ENCODE results near the gene TSEN2. TPM values are rescaled to one million over a fixed set of nuclear protein-coding genes. Genes with fewer than 3 reads are reported as not detected.
A peak's percentile ranks its signal among the peaks of the same experiment; 100 is the strongest.
"Not testable (repeated sequence)": the region's sequence is repeated elsewhere in the genome, so short reads cannot be mapped to it uniquely, and the experiment has no call there.

TSEN2 gene
- total RNA-seq, 1 donor from 2014 or later: 39.3 TPM

DNA sequence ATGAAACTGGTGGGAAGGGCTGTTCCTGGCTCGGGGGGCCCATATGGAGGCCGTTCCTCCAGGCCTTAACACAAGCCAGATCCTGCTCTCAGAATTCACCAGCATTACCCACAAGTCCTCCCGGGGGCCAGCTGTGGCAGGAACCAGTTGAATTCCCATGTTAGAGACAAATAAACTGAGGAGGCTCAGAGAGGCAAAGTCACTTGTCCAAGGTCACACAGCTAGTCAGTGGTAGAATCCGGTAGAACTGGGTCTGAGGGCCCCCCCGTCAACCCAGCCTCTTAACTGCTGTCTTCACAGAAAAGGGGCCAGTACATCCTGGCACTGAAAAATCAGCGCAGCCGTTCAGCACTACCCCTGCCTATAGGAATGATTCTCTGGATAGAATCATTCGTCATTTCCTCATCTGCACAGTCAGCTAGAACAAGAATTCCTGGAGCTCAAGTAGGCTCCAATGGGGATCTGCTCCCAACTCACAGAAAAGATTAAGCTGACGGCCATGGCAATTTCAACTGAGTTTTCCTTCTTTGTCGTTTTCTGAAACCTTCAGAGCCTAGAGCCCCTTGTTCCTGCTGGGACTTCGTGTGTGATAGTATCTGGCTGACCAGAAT lies 12.2 kb upstream of the TSEN2 start:
- intact Hi-C loops (cut with micrococcal nuclease): no loop called here
- Mint-ChIP-seq H3K27ac (no peak overlapping the region), H3K27me3 (no peaks in the 10 kb centered on the region), H3K36me3 (ENCODE audit: low read depth) (no peaks in the 10 kb centered on the region), H3K4me3 (no peak overlapping the region), H3K4me1 (peaks cover 9% of the 10 kb centered on the region), H3K9me3 (no peaks in the 10 kb centered on the region)
- no peak for DNase-seq

DNA sequence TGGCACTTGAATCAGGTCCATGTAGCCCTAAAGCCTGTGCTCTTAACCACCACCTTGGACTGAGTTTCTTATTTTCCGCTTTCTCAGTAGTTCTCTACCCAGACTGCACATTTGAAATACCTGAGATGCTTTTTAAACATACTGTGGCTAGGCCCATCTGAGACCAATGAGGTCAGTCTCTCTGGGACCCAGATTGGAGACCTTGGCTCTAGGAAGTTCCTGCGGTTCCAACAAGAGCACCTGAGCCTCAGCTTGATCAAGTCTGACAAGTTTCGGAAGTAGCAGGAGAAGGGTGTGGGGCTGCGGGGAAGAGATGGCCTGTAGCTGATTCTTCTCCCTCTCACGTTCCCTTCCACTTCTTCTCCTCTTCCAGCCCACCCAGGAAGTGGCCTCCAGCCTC lies 11.5 kb upstream of the TSEN2 start:
- Mint-ChIP-seq H3K9me3 (no peaks in the 10 kb centered on the region), H3K4me3 (no peak overlapping the region), H3K27me3 (no peaks in the 10 kb centered on the region), H3K4me1 (peaks cover 9% of the 10 kb centered on the region), H3K36me3 (ENCODE audit: low read depth) (no peaks in the 10 kb centered on the region), H3K27ac (no peak overlapping the region)
- DNase-seq: no peak
- intact Hi-C loops (cut with micrococcal nuclease): no loop called here

DNA sequence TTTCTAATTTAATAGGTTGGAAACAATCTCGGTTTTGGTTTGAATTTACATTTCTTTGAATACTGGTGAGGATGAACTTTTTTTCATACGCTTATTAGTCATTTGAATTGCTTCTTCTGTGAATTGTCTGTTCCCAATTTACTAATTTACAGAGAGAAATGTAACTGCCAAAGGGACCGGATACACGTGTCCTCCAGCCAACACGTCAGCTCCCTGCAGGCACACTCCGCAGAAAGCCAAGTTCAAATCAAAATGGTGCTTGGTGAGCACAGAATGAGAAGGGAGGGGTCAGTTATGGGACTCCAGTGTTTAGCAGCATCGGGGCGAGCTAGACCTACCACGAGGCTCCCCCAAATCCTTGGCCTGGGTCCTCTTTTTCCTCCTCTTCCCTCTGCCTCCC lies 10.8 kb upstream of the TSEN2 start:
- Mint-ChIP-seq H3K4me3 (no peak overlapping the region), H3K27me3 (no peaks in the 10 kb centered on the region), H3K4me1 (peaks cover 9% of the 10 kb centered on the region), H3K36me3 (ENCODE audit: low read depth) (no peaks in the 10 kb centered on the region), H3K27ac (no peak overlapping the region), H3K9me3 (no peaks in the 10 kb centered on the region)
- DNase-seq: no peak
- intact Hi-C loops (cut with micrococcal nuclease): no loop called here

DNA sequence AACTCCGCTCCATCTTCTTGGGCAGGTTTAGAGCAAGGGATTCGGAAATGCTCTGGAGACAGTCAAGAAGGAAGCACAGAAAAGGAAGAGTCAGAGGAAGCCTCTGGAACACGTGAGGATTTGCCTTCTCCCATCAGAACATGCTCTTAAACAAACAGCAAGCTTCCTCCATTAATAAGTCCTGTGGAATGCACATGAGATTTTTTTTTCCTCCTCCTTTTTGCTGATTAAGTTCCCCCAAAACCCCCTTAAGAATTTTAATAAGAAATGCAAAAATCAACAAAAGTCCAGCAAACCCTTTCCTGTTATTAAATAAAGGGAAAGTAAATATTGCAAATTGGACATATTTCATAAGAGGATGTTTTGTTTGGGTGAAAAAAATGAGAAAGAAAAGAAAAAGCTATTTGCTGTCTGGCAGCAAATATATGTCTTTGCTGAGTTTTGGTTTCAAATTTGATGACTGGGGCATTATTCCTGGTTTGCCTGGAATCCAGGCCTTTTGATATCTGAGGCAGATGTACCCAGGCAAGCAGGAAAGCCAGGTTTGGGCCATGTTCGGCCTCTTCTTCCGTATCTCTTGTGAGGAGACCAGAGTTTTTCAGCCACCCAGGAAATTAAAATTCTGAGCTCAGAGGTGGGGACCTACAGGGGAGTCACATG lies 7.9 kb upstream of the TSEN2 start:
- Mint-ChIP-seq H3K36me3 (ENCODE audit: low read depth) (no peaks in the 10 kb centered on the region), H3K27ac (no peak overlapping the region)
- intact Hi-C loops (cut with micrococcal nuclease): loop anchor here (5.0 kb wide), 1 partner anchor 79 kb away; no protein-coding TSS in a partner anchor

DNA sequence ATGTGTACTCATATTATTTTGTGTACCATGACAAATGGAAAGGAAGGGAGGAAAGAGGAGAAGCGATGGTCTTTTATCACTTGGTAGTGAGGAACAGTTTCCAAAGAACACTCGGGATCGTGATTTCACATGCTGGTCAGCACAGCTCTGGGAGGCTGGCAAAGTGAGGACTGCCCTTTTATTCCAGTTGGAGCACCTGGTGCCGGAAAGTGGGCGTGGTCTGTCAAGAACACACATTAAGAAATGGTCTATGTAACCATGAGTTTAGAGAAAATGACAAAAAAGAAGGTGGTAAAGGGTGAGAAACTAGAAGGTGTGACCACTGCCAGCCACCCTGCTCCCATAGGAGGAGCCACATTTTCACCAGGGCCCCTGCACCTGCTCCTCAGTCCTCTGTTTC lies 7.0 kb upstream of the TSEN2 start:
- Mint-ChIP-seq H3K4me1 (peaks cover 2% of the 10 kb centered on the region), H3K36me3 (ENCODE audit: low read depth) (no peaks in the 10 kb centered on the region)

More for the DNA sequence above, 7.9 kb upstream of the TSEN2 start:
- H3K27me3 Mint-ChIP-seq: no peaks in the 10 kb centered on the region
- no peak overlapping the region for H3K4me3 Mint-ChIP-seq
- peaks cover 4% of the 10 kb centered on the region for H3K4me1 Mint-ChIP-seq
- DNase-seq: no peak
- H3K9me3 Mint-ChIP-seq: no peaks in the 10 kb centered on the region

DNA sequence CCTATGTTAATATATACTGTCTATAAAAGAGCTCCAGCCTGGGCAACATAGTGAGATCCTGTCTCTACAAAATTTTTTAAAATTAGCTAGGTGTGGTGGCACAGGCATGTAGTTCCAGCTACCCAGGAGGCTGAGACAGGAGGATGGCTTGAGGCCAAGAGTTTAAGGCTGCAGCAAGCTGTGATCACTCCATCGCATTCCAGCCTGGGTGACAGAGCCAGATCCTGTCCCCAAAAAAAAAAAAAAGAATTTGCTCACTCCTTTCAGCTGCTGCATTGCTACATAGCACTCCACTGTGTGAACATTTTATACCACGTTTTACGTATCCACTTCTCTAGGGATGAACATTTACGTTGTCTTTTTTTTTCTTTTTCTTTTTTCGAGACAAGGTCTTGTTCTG lies 6.0 kb upstream of the TSEN2 start:
- Mint-ChIP-seq H3K4me1 (peaks cover 7% of the 10 kb centered on the region), H3K36me3 (ENCODE audit: low read depth) (no peaks in the 10 kb centered on the region), H3K4me3 (no peak overlapping the region), H3K9me3 (no peaks in the 10 kb centered on the region), H3K27me3 (no peaks in the 10 kb centered on the region), H3K27ac (no peak overlapping the region)
- intact Hi-C loops (cut with micrococcal nuclease): loop anchor here (5.0 kb wide), 1 partner anchor 81 kb away; no protein-coding TSS in a partner anchor
- DNase-seq: no peak

More for the DNA sequence above, 7.0 kb upstream of the TSEN2 start:
- intact Hi-C loops (cut with micrococcal nuclease): loop anchor here (5.0 kb wide), 1 partner anchor 80 kb away; no protein-coding TSS in a partner anchor
- Mint-ChIP-seq H3K27ac (no peak overlapping the region), H3K9me3 (no peaks in the 10 kb centered on the region), H3K4me3 (no peak overlapping the region), H3K27me3 (no peaks in the 10 kb centered on the region)
- DNase-seq: no peak

DNA sequence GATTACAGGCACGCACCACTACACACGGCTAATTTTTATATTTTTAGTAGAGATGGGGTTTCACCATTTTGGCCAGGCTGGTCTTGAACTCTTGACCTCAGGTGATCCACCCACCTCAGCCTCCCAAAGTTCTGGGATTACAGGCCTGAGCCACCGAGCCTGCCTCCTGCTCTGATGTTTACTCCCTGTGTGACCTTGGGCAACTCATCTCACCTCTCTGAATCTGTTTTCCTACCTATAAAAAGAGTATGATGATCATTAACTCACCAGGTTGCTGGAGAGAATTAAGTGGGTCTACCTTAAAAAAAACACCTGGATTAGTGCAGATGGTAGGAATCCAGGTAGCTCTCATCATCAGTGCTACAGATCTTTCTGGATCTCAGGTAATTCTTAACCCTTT lies 5.1 kb upstream of the TSEN2 start:
- H3K4me1 Mint-ChIP-seq: peaks cover 15% of the 10 kb centered on the region
- H3K36me3 Mint-ChIP-seq (ENCODE audit: low read depth); H3K27me3 Mint-ChIP-seq; DNase-seq; H3K9me3 Mint-ChIP-seq; H3K27ac Mint-ChIP-seq; H3K4me3 Mint-ChIP-seq: not testable (repeated sequence)
- intact Hi-C loops (cut with micrococcal nuclease): loop anchor here (5.0 kb wide), 1 partner anchor 82 kb away; no protein-coding TSS in a partner anchor

DNA sequence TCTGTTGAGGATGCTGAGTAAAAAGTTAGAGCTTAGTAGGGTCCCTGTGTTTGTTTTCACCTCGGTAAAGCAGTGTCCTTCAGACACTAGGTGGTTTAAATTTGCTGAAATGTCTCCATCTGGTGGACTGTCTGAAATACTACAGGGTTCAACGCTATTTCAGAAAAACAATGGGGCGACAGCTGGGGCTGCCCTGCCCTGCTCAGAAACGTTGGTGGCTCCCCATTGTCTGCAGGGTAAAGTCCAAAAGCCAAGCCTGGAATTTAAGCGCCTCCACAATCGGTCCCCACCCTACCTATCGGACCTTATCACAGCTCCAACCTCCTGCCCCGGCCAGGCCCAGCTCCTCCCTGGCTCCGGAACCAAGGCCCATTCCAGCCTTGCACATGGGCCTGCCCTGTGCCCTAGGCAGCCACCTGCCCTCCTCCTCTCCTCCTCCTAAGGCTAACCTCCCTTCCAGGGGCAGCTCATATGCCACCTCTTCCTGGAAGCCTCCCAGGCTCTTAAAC lies 4.3 kb upstream of the TSEN2 start:
- intact Hi-C loops (cut with micrococcal nuclease): loop anchor here (1.0 to 10.0 kb wide), 4 partner anchors 83 to 1695 kb away; partner anchors contain the start of genes LSM3, PPARG and XPC

DNA sequence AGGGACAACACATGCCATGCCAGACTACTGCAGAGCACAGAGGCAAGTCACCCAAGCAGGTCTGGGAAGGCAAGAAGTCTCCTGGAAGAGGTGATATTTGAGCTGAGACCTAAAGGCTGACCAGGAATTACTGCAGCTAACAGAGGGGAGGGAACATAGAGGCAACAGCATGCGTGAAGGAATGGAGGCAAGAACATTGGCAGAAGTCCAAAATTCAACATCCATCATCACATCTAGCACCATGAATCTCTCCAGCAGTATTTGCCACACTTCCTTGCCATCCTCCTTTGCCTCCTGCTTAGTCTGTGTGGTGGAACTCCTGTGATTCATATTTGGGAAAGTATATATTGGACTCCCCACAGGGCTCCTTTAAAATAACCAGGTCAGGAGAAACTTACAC lies 870 bp upstream of the TSEN2 start:
- Mint-ChIP-seq H3K36me3 (ENCODE audit: low read depth) (peaks cover 2% of the 10 kb centered on the region), H3K27me3 (no peaks in the 10 kb centered on the region), H3K4me1 (peaks cover 25% of the 10 kb centered on the region), H3K9me3 (no peaks in the 10 kb centered on the region), H3K4me3 (peak overlapping the region; percentile 94), H3K27ac (peak overlapping the region; percentile 97)
- no peak for DNase-seq
- intact Hi-C loops (cut with micrococcal nuclease): loop anchor here (5.0 to 10.0 kb wide), 2 partner anchors 196 to 1691 kb away; partner anchors contain the start of genes LSM3, PPARG and XPC

More for the DNA sequence above, 4.3 kb upstream of the TSEN2 start:
- no peaks in the 10 kb centered on the region for H3K36me3 Mint-ChIP-seq (ENCODE audit: low read depth)
- peaks cover 17% of the 10 kb centered on the region for H3K4me1 Mint-ChIP-seq
- peak; percentile 76 for DNase-seq
- no peaks in the 10 kb centered on the region for H3K27me3 Mint-ChIP-seq
- H3K9me3 Mint-ChIP-seq: no peaks in the 10 kb centered on the region
- H3K4me3 Mint-ChIP-seq: no peak overlapping the region
- H3K27ac Mint-ChIP-seq: no peak overlapping the region

- Mint-ChIP-seq H3K9me3 (no peaks in the 10 kb centered on the region), H3K4me1 (peaks cover 25% of the 10 kb centered on the region), H3K27me3 (no peaks in the 10 kb centered on the region), H3K36me3 (ENCODE audit: low read depth) (peaks cover 2% of the 10 kb centered on the region), H3K27ac (peak overlapping the region; percentile 97), H3K4me3 (peak overlapping the region; percentile 94)
- no peak for DNase-seq
- intact Hi-C loops (cut with micrococcal nuclease): loop anchor here (1.0 to 10.0 kb wide), 6 partner anchors 73 to 1691 kb away; partner anchors contain the start of genes LSM3, MKRN2, PPARG and RAF1
These were observed 445 bp upstream of the TSEN2 start for GRCh38 chr3:12483872-12484197.

GRCh38 chr3:12484983-12485327 lies 675 bp downstream of the TSEN2 start:
- Mint-ChIP-seq H3K4me3 (peak overlapping the region; percentile 94), H3K27ac (peak overlapping the region; percentile 97), H3K27me3 (no peaks in the 10 kb centered on the region), H3K36me3 (ENCODE audit: low read depth) (peaks cover 4% of the 10 kb centered on the region), H3K4me1 (peaks cover 24% of the 10 kb centered on the region), H3K9me3 (no peaks in the 10 kb centered on the region)
- DNase-seq: no peak
- intact Hi-C loops (cut with micrococcal nuclease): loop anchor here (1.0 to 10.0 kb wide), 6 partner anchors 72 to 1690 kb away; partner anchors contain the start of genes LSM3, MKRN2, PPARG and RAF1

GRCh38 chr3:12486001-12486400 lies 1.7 kb downstream of the TSEN2 start:
- DNase-seq: no peak
- H3K4me1 Mint-ChIP-seq: peaks cover 24% of the 10 kb centered on the region
- intact Hi-C loops (cut with micrococcal nuclease): loop anchor here (10.0 kb wide), 1 partner anchor 1689 kb away; the partner anchor contains the start of genes LSM3 and XPC
- peaks cover 12% of the 10 kb centered on the region for H3K36me3 Mint-ChIP-seq (ENCODE audit: low read depth)
- no peaks in the 10 kb centered on the region for H3K9me3 Mint-ChIP-seq
- H3K27ac Mint-ChIP-seq: no peak overlapping the region
- no peaks in the 10 kb centered on the region for H3K27me3 Mint-ChIP-seq
- peak overlapping the region; percentile 34 for H3K4me3 Mint-ChIP-seq

- no peak overlapping the region for H3K4me3 Mint-ChIP-seq
These were observed 2.6 kb downstream of the TSEN2 start for GRCh38 chr3:12486916-12487315.

DNA sequence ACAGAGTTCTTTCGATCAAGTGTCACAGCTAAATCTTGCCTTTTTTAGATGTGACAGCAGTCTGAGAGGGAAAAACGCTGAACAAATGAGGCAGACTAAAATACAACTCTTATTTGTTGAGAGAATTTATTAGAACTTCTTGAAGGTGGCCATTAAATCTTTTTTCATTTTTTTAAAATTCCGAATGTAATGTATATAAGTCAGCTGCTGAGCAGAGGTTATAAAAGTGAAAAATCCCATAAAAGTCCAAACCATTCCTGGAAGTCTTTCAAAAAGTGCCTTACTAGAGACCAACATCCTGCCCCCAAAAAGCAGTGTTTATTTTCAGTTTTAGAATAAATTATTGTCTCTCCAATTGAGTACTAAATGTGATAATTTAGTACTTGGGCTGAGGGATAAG lies 3.1 kb downstream of the TSEN2 start:
- Mint-ChIP-seq H3K36me3 (ENCODE audit: low read depth) (peaks cover 17% of the 10 kb centered on the region), H3K27me3 (no peaks in the 10 kb centered on the region), H3K4me1 (peaks cover 24% of the 10 kb centered on the region), H3K27ac (no peak overlapping the region), H3K4me3 (no peak overlapping the region), H3K9me3 (no peaks in the 10 kb centered on the region)
- intact Hi-C loops (cut with micrococcal nuclease): loop anchor here (10.0 kb wide), 1 partner anchor 1687 kb away; the partner anchor contains the start of genes LSM3 and XPC
- DNase-seq: no peak

More at GRCh38 chr3:12486916-12487315, 2.6 kb downstream of the TSEN2 start:
- intact Hi-C loops (cut with micrococcal nuclease): loop anchor here (10.0 kb wide), 1 partner anchor 1688 kb away; the partner anchor contains the start of genes LSM3 and XPC
- Mint-ChIP-seq H3K27me3 (no peaks in the 10 kb centered on the region), H3K9me3 (no peaks in the 10 kb centered on the region), H3K4me1 (peaks cover 24% of the 10 kb centered on the region), H3K27ac (no peak overlapping the region), H3K36me3 (ENCODE audit: low read depth) (peaks cover 17% of the 10 kb centered on the region)
- DNase-seq: no peak

Data from activated CD4-positive, alpha-beta T cell treated with anti-CD3 and anti-CD28 coated beads, Interleukin-2, amount 10 ng/mL, durations not matched to agents 24 days and 14 days (primary cell).